A673 (cell line): ENCODE measurements around the gene AKT3.

Experiments used
- CTCF ChIP-seq: fragments of 300-800, 200-600 bp; sonication (generic); conservative IDR thresholded peaks from 2 replicates; pipeline ENCODE4 v1.5.1; 2017; ENCODE audit warnings: low read depth, mild to moderate bottlenecking, antibody characterized with exemption, low read length, moderate library complexity, mixed read lengths
- EZH2 ChIP-seq: fragments of 200-600 bp; sonication (generic); IDR thresholded peaks from 2 replicates; pipeline ENCODE4 v1.6.1; 2017; ENCODE audit warnings: borderline replicate concordance, low read depth, mild to moderate bottlenecking, mixed read lengths, antibody characterized with exemption, low read length; ENCODE audit not compliant: poor library complexity, severe bottlenecking

DNA sequence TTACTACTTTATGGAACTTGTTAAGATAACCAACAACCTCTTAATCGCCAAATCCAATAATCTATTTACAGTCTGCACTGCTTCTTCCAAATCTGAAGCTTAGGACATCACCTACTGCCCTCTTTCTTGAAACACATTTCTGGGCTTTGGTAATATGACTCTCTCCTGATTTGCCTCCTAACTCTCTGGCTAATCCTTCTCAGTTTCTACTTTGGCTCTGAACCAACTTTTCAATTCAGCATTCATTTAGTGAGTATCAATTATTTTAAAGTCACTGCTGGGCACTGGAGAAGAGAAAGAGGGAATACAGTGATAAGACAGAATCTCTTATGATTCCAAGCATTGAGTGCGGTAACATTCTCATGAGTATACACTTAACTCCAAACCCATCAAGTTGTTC, 275.0 kb downstream of the AKT3 start:
- TF ChIP-seq CTCF = no peak
- no peak for TF ChIP-seq EZH2
